SK-N-MC (cell line): ENCODE data around the gene POU6F2.

Experiments used
- DNase-seq: peaks from one replicate; pipeline ENCODE4 v3.0.0-alpha.2; 2011; ENCODE audit warnings: low read depth, low spot score
- H3K27ac ChIP-seq: fragments of 200-600 bp; sonication (generic); 2 replicates; pipeline ENCODE4 v1.5.1; 2016; ENCODE audit warnings: mixed run types
- H3K36me3 ChIP-seq: fragments of 200-600 bp; sonication (generic); 2 replicates; pipeline ENCODE4 v1.6.1; 2017; ENCODE audit warnings: antibody characterized with exemption, low read length, mixed read lengths; ENCODE audit not compliant: insufficient read depth
- H3K4me3 ChIP-seq: fragments of 200-600 bp; sonication (generic); 2 replicates; pipeline ENCODE4 v1.5.1; 2016
- H3K9ac ChIP-seq: fragments of 200-600 bp; sonication (generic); 2 replicates; pipeline ENCODE4 v1.8.0; 2017; ENCODE audit warnings: mixed run types, mixed read lengths; ENCODE audit not compliant: insufficient read length
- H3K9me3 ChIP-seq: fragments of 200-600 bp; sonication (generic); 2 replicates; pipeline ENCODE4 v1.6.1; 2017; ENCODE audit warnings: low read depth, mild to moderate bottlenecking, antibody characterized with exemption, low read length, moderate library complexity, mixed read lengths
- EZH2 ChIP-seq: fragments of 200-600 bp; sonication (generic); IDR thresholded peaks from one replicate; pipeline ENCODE4 v1.6.1; 2017; ENCODE audit warnings: antibody characterized with exemption
- FOXP2 ChIP-seq: optimal IDR thresholded peaks from 2 replicates; pipeline ENCODE3; 2011; ENCODE audit warnings: mild to moderate bottlenecking, moderate library complexity; ENCODE audit not compliant: insufficient read depth; ENCODE audit errors: extremely low read length, control extremely low read depth
- POLR2AphosphoS5 ChIP-seq: IDR thresholded peaks from 2 replicates; pipeline ENCODE4 v1.6.1; 2012; ENCODE audit warnings: mild to moderate bottlenecking, low read depth, low read length, borderline replicate concordance

Gene POU6F2

DNA sequence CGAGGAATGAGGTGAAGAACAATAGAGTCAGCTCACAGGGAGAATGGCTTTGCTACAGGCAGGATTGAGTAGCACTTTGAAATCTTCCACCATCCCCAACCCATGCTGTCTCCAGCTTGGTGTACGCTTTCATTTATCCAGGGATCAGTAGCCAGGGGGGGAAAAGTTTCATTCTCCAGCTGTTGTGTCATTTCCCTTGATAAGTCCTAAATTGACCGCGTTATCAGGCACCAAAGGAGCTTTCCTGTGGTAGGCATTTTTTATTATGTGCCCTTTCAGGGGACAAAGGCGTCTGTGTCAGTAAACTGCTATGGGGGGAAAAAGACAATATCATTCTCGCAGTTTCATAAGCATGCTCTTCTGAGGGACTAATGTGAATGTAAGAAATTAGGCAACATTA is 481.9 kb downstream of the POU6F2 start:
- no peaks in the 10 kb centered on the region for H3K36me3 ChIP-seq
- no peak for DNase-seq
- H3K9me3 ChIP-seq, result no peaks in the 10 kb centered on the region
- no peak overlapping the region for H3K27ac ChIP-seq
- no peak overlapping the region for H3K9ac ChIP-seq
- TF ChIP-seq FOXP2 (no peak), EZH2 (no peak), POLR2AphosphoS5 (no peak)
- no peak overlapping the region for H3K4me3 ChIP-seq

GRCh38 chr7:39460486-39460885 is 482.8 kb downstream of the POU6F2 start:
- Histone ChIP-seq H3K4me3 (no peak overlapping the region), H3K36me3 (no peaks in the 10 kb centered on the region), H3K9ac (no peak overlapping the region), H3K27ac (no peak overlapping the region), H3K9me3 (no peaks in the 10 kb centered on the region)
- DNase-seq, result no peak
- TF ChIP-seq POLR2AphosphoS5 (no peak), FOXP2 (no peak), EZH2 (no peak)

GRCh38 chr7:39461263-39461820 is 483.6 kb downstream of the POU6F2 start:
- DNase-seq, result peak; percentile 61
- no peaks in the 10 kb centered on the region for H3K9me3 ChIP-seq
- TF ChIP-seq POLR2AphosphoS5 (no peak; the same call in 1 of the 2 replicates), FOXP2 (peak; percentile 55), EZH2 (no peak)
- H3K9ac ChIP-seq, result no peak overlapping the region
- no peak overlapping the region for H3K4me3 ChIP-seq
- no peak overlapping the region for H3K27ac ChIP-seq
- H3K36me3 ChIP-seq, result no peaks in the 10 kb centered on the region

DNA sequence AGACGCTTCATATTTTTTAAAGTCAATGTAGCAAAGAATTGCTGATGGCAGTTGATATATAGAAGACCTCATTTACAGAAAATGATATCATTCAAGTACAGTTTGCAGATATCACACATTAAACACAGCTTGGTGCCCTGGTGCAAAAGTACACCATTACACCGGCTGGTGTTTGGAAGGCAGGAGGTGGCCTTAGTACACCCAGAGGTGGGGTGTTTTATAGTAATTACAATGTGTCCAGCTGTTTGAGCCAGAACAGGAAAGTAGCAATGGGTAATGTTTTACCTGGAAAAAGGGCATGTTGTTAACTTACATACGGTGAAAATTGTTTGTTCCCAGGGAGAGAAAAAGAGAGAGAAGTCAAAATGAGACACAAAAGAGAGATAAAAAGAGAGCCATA is 485.5 kb downstream of the POU6F2 start:
- H3K36me3 ChIP-seq, result no peaks in the 10 kb centered on the region
- TF ChIP-seq EZH2, result no peak
- TF ChIP-seq POLR2AphosphoS5, result no peak
- TF ChIP-seq FOXP2, result no peak
- DNase-seq, result no peak
- no peak overlapping the region for H3K9ac ChIP-seq
- no peaks in the 10 kb centered on the region for H3K9me3 ChIP-seq
- no peak overlapping the region for H3K27ac ChIP-seq
- no peak overlapping the region for H3K4me3 ChIP-seq

GRCh38 chr7:39464350-39465054 is 486.8 kb downstream of the POU6F2 start:
- H3K9me3 ChIP-seq, result no peaks in the 10 kb centered on the region
- H3K9ac ChIP-seq, result no peak overlapping the region
- no peak overlapping the region for H3K27ac ChIP-seq
- DNase-seq, result no peak
- no peak overlapping the region for H3K4me3 ChIP-seq
- TF ChIP-seq FOXP2 (no peak), EZH2 (no peak), POLR2AphosphoS5 (no peak)
- H3K36me3 ChIP-seq, result no peaks in the 10 kb centered on the region

- H3K4me3 ChIP-seq, result no peak overlapping the region
- no peaks in the 10 kb centered on the region for H3K9me3 ChIP-seq
- no peak overlapping the region for H3K27ac ChIP-seq
- no peak for DNase-seq
- H3K36me3 ChIP-seq, result no peaks in the 10 kb centered on the region
- no peak for TF ChIP-seq EZH2
- TF ChIP-seq POLR2AphosphoS5, result no peak
- TF ChIP-seq FOXP2, result no peak
- no peak overlapping the region for H3K9ac ChIP-seq
Observed at GRCh38 chr7:39465055-39465929, 487.6 kb downstream of the POU6F2 start.

DNA sequence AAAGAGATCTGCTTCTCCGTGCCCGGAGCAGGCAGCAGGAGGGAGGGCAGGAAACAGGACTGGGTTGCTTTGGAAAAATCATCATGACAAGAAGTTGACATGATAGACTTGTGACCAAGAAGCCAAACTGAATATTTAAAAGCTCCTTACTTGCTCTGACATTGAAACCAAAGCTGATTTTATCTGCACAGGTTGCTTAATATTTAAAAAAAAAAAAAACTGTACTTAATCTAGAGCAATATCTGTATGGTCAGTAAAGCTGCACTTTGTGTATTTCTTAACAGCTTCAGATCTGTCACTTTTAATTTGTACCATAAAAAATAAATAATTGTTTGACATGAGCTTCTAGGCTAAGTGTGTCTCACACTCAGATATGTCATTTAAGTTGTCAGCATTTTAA is 490.6 kb downstream of the POU6F2 start:
- H3K9me3 ChIP-seq, result no peaks in the 10 kb centered on the region
- H3K36me3 ChIP-seq, result no peaks in the 10 kb centered on the region
- no peak overlapping the region for H3K4me3 ChIP-seq
- no peak for DNase-seq
- no peak overlapping the region for H3K27ac ChIP-seq
- no peak overlapping the region for H3K9ac ChIP-seq
- TF ChIP-seq POLR2AphosphoS5 (no peak), EZH2 (no peak), FOXP2 (no peak)

DNA sequence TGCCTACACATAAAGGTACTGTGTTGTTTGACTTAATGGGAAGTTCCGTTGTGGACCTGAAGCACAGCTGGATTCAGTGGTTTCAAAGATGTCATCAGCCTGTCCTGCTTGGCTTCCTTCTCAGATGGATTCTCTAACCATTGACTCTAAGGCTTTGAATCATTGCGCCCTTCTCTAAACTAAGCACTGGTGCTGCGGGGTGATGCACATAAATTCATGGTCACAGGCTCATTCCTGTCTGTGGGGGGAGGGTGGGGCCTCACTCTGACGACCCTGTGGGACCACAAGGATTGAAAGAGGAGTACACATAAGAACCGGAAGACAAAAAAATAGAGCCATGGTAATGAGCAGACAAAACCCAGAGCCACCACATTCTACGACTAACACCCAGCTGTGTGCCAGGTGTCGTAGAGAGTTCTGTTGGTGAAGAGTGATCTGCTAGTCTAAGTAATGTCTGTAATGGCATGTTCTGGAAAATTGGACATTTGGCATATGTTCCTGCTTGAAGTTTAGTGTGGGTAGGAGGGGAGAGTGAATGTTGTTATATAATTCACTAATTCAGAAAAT is 491.2 kb downstream of the POU6F2 start:
- H3K27ac ChIP-seq, result no peak overlapping the region
- H3K36me3 ChIP-seq, result no peaks in the 10 kb centered on the region
- no peak for DNase-seq
- no peak overlapping the region for H3K9ac ChIP-seq
- no peak overlapping the region for H3K4me3 ChIP-seq
- H3K9me3 ChIP-seq, result no peaks in the 10 kb centered on the region
- TF ChIP-seq POLR2AphosphoS5, result no peak
- TF ChIP-seq FOXP2, result no peak
- TF ChIP-seq EZH2, result no peak

DNA sequence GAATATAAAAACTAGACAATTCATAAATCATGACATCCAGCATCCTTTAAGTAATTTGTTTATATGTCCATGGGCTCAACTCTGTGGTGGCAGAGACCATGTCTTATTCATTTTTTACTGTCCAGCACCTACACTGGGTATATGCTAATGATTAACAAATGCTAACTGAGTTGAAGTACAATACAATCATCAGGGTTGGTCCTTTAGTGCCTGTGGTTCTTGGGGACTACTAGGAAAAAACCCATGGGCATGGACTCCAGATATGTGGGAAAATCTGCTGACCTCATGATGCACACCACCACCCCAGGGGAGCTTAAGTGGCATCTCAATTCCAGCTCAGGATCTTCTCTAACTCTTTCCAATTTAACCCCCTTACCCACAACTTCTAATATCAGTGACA is 503.2 kb downstream of the POU6F2 start:
- H3K9me3 ChIP-seq, result no peaks in the 10 kb centered on the region

More for the DNA sequence above, 503.2 kb downstream of the POU6F2 start:
- H3K27ac ChIP-seq, result no peak overlapping the region
- no peaks in the 10 kb centered on the region for H3K36me3 ChIP-seq
- no peak overlapping the region for H3K4me3 ChIP-seq
- TF ChIP-seq FOXP2 (no peak), EZH2 (no peak), POLR2AphosphoS5 (no peak)
- no peak for DNase-seq
- H3K9ac ChIP-seq, result no peak overlapping the region
